ENCODE measurements around the gene ANKDD1B. TPM values are rescaled to one million over a fixed set of nuclear protein-coding genes. Genes with fewer than 3 reads are reported as not detected.

ANKDD1B gene
- total and polyA plus RNA-seq, 2 donors = 0.33 to 1.6 TPM

GRCh38 chr5:75720882-75721281 lies 109.6 kb downstream of the ANKDD1B start:
- Histone ChIP-seq H3K9me3 (ENCODE audit: control insufficient read depth in 2 of 2, insufficient read depth in 1 of 2, low read length in 1 of 2) (peaks cover 1 to 3% of the 10 kb centered on the region in 2 donors), H3K36me3 (ENCODE audit: control insufficient read depth in 2 of 2, insufficient read depth in 2 of 2, low read length in 1 of 2) (no peaks in the 10 kb centered on the region), H3K4me3 (ENCODE audit: low read length in 2 of 2) (no peak overlapping the region), H3K27ac (ENCODE audit: low read depth in 1 of 2, low read length in 1 of 2) (no peak overlapping the region), H3K27me3 (ENCODE audit: control insufficient read depth in 2 of 2, insufficient read depth in 1 of 2, low read length in 1 of 2) (no peaks in the 10 kb centered on the region), H3K4me1 (ENCODE audit: control insufficient read depth in 2 of 2, insufficient read depth in 2 of 2, low read length in 2 of 2) (peaks cover 8 to 11% of the 10 kb centered on the region in 2 donors)
- no peak for DNase-seq (ENCODE audit: low read depth in 6 of 9, low spot score in 9 of 9)
- 93% methylated on average over 5 of the region's 5 CpGs for WGBS

Other genes starting within 250 kb of the ANKDD1B start
- 13.9 TPM for gene CERT1, start 99.8 kb upstream of the ANKDD1B start, total RNA-seq
- gene CERT1, start 99.8 kb upstream of the ANKDD1B start, polyA plus RNA-seq = 27.1 TPM
- 23.1 TPM for gene POLK, start 99.6 kb upstream of the ANKDD1B start, total RNA-seq
- gene POLK, start 99.6 kb upstream of the ANKDD1B start, polyA plus RNA-seq = 10.2 TPM
- 21.4 TPM for gene POC5, start 106.0 kb downstream of the ANKDD1B start, total RNA-seq
- 18.9 TPM for gene POC5, start 106.0 kb downstream of the ANKDD1B start, polyA plus RNA-seq

Measured in thymus (tissue), 11 donors.